Effector memory CD8-positive, alpha-beta T cell (primary cell): ENCODE data around the gene NOD2.

Experiments
- ATAC-seq: fragments of 150-1000 bp; cut with Tn5 transposase; replicated peaks from 2 replicates; pipeline ENCODE4 v1.10.0; 2021; ENCODE audit warnings: mild to moderate bottlenecking, moderate library complexity
- DNase-seq, 3 experiments: peaks; one replicate each; pipeline ENCODE4 v3.0.0; 2021
- H3K27ac Mint-ChIP-seq, 2 donors: one replicate each; pipeline ENCODE4 v1.8.0; 2022; ENCODE audit warnings: mild to moderate bottlenecking in 2 of 2, mixed read lengths in 2 of 2, moderate library complexity in 2 of 2
- H3K27me3 Mint-ChIP-seq, 2 donors: one replicate each; pipeline ENCODE4 v1.8.0; 2022; ENCODE audit warnings: mixed read lengths in 2 of 2
- H3K36me3 Mint-ChIP-seq: one replicate; pipeline ENCODE4 v1.8.0; 2022; ENCODE audit warnings: mild to moderate bottlenecking, moderate library complexity, mixed read lengths; ENCODE audit not compliant: insufficient read depth
- H3K4me1 Mint-ChIP-seq, 2 donors: one replicate each; pipeline ENCODE4 v1.8.0; 2022; ENCODE audit warnings: low read depth in 2 of 2, mixed read lengths in 2 of 2
- H3K4me3 Mint-ChIP-seq, 2 donors: one replicate each; pipeline ENCODE4 v1.8.0; 2022; ENCODE audit warnings: mild to moderate bottlenecking in 2 of 2, mixed read lengths in 2 of 2, moderate library complexity in 2 of 2
- H3K9me3 Mint-ChIP-seq, 2 donors: one replicate each; pipeline ENCODE4 v1.8.0; 2022; ENCODE audit warnings: mixed read lengths in 2 of 2

The NOD2 gene

GRCh38 chr16:50690177-50690576 lies 3.2 kb upstream of the NOD2 start:
- peaks cover 37 to 42% of the 10 kb centered on the region in 2 donors for H3K4me1 Mint-ChIP-seq

GRCh38 chr16:50692644-50692998 lies 785 bp upstream of the NOD2 start:
- H3K27ac Mint-ChIP-seq = peak overlapping the region; percentile 58 to 81

More at GRCh38 chr16:50690177-50690576, 3.2 kb upstream of the NOD2 start:
- H3K27me3 Mint-ChIP-seq = no peaks in the 10 kb centered on the region
- H3K9me3 Mint-ChIP-seq = no peaks in the 10 kb centered on the region
- no peak for DNase-seq
- peaks cover 4% of the 10 kb centered on the region for H3K36me3 Mint-ChIP-seq
- no peak overlapping the region for H3K4me3 Mint-ChIP-seq
- no peak for ATAC-seq
- no peak overlapping the region for H3K27ac Mint-ChIP-seq

GRCh38 chr16:50694206-50694605 lies 800 bp downstream of the NOD2 start:
- DNase-seq (no peak), ATAC-seq (no peak)
- Mint-ChIP-seq H3K9me3 (no peaks in the 10 kb centered on the region), H3K27me3 (no peaks in the 10 kb centered on the region), H3K4me1 (peaks cover 58 to 61% of the 10 kb centered on the region in 2 donors), H3K4me3 (peak overlapping the region; percentile 89), H3K27ac (peak overlapping the region; percentile 97), H3K36me3 (peaks cover 9% of the 10 kb centered on the region)

More at GRCh38 chr16:50692644-50692998, 785 bp upstream of the NOD2 start:
- Mint-ChIP-seq H3K36me3 (peaks cover 5% of the 10 kb centered on the region), H3K27me3 (no peaks in the 10 kb centered on the region), H3K4me1 (peaks cover 45 to 47% of the 10 kb centered on the region in 2 donors), H3K9me3 (no peaks in the 10 kb centered on the region), H3K4me3 (peak overlapping the region; percentile 63 to 65)
- ATAC-seq (no peak), DNase-seq (no peak)

- no peaks in the 10 kb centered on the region for H3K9me3 Mint-ChIP-seq
- DNase-seq (no peak), ATAC-seq (no peak)
- no peaks in the 10 kb centered on the region for H3K27me3 Mint-ChIP-seq
- peaks cover 12% of the 10 kb centered on the region for H3K36me3 Mint-ChIP-seq
- H3K4me3 Mint-ChIP-seq = peak overlapping the region; percentile 89
- peak overlapping the region; percentile 97 for H3K27ac Mint-ChIP-seq
- peaks cover 67 to 69% of the 10 kb centered on the region in 2 donors for H3K4me1 Mint-ChIP-seq
Observed at GRCh38 chr16:50695017-50696000, 1.9 kb downstream of the NOD2 start.

GRCh38 chr16:50696126-50696525 lies 2.7 kb downstream of the NOD2 start:
- Mint-ChIP-seq H3K4me1 (peaks cover 67 to 68% of the 10 kb centered on the region in 2 donors), H3K4me3 (peak overlapping the region; percentile 89), H3K9me3 (no peaks in the 10 kb centered on the region), H3K27me3 (no peaks in the 10 kb centered on the region), H3K36me3 (peaks cover 12% of the 10 kb centered on the region), H3K27ac (peak overlapping the region; percentile 97)
- no peak for ATAC-seq
- DNase-seq = no peak

- H3K4me3 Mint-ChIP-seq = peak overlapping the region; percentile 89
- H3K9me3 Mint-ChIP-seq = no peaks in the 10 kb centered on the region
- H3K4me1 Mint-ChIP-seq = peaks cover 67 to 74% of the 10 kb centered on the region in 2 donors
- peak overlapping the region; percentile 97 for H3K27ac Mint-ChIP-seq
- ATAC-seq (peak; percentile 74), DNase-seq (peak; percentile 50 to 59 (median 56))
- H3K27me3 Mint-ChIP-seq = no peaks in the 10 kb centered on the region
- peaks cover 12% of the 10 kb centered on the region for H3K36me3 Mint-ChIP-seq
Observed at GRCh38 chr16:50696575-50697420, 3.4 kb downstream of the NOD2 start.

GRCh38 chr16:50697421-50697715 lies 4.0 kb downstream of the NOD2 start:
- no peak for DNase-seq
- Mint-ChIP-seq H3K36me3 (peaks cover 12% of the 10 kb centered on the region), H3K4me3 (peak overlapping the region; percentile 89), H3K27ac (peak overlapping the region; percentile 97), H3K9me3 (no peaks in the 10 kb centered on the region), H3K27me3 (no peaks in the 10 kb centered on the region), H3K4me1 (peaks cover 65 to 71% of the 10 kb centered on the region in 2 donors)
- no peak for ATAC-seq

- H3K36me3 Mint-ChIP-seq = peaks cover 9% of the 10 kb centered on the region
- no peaks in the 10 kb centered on the region for H3K27me3 Mint-ChIP-seq
- DNase-seq (peak in 1 of 3 experiments; percentile 40), ATAC-seq (peak; percentile 41)
- peaks cover 59 to 71% of the 10 kb centered on the region in 2 donors for H3K4me1 Mint-ChIP-seq
- H3K9me3 Mint-ChIP-seq = no peaks in the 10 kb centered on the region
- peak overlapping the region; percentile 97 for H3K27ac Mint-ChIP-seq
- peak overlapping the region; percentile 89 for H3K4me3 Mint-ChIP-seq
Observed at GRCh38 chr16:50697881-50698767, 4.7 kb downstream of the NOD2 start.

GRCh38 chr16:50699326-50700159 lies 6.1 kb downstream of the NOD2 start:
- ATAC-seq (peak; percentile 65), DNase-seq (peak in 2 of 3 experiments; percentile 34 to 36)
- H3K4me1 Mint-ChIP-seq = peaks cover 51 to 64% of the 10 kb centered on the region in 2 donors
- H3K9me3 Mint-ChIP-seq = no peaks in the 10 kb centered on the region
- no peaks in the 10 kb centered on the region for H3K27me3 Mint-ChIP-seq
- H3K36me3 Mint-ChIP-seq = peaks cover 8% of the 10 kb centered on the region
- peak overlapping the region; percentile 89 for H3K4me3 Mint-ChIP-seq
- H3K27ac Mint-ChIP-seq = peak overlapping the region; percentile 97

- Mint-ChIP-seq H3K4me1 (peaks cover 28 to 40% of the 10 kb centered on the region in 2 donors), H3K9me3 (peaks cover 2 to 11% of the 10 kb centered on the region in 2 donors), H3K4me3 (no peak overlapping the region), H3K36me3 (peaks cover 9% of the 10 kb centered on the region), H3K27me3 (no peaks in the 10 kb centered on the region), H3K27ac (peak overlapping the region in 1 of 2 donors; percentile 97)
- DNase-seq (no peak), ATAC-seq (peak; percentile 27)
Observed at GRCh38 chr16:50702725-50703124, 9.3 kb downstream of the NOD2 start.

GRCh38 chr16:50704245-50704644 lies 10.8 kb downstream of the NOD2 start:
- no peak for ATAC-seq
- no peaks in the 10 kb centered on the region for H3K27me3 Mint-ChIP-seq
- H3K4me3 Mint-ChIP-seq = no peak overlapping the region
- no peak for DNase-seq
- peaks cover 2 to 11% of the 10 kb centered on the region in 2 donors for H3K9me3 Mint-ChIP-seq
- no peak overlapping the region for H3K27ac Mint-ChIP-seq
- peaks cover 19 to 33% of the 10 kb centered on the region in 2 donors for H3K4me1 Mint-ChIP-seq
- peaks cover 7% of the 10 kb centered on the region for H3K36me3 Mint-ChIP-seq
